DMS53 (cell line): ENCODE data around the gene WWOX.

Experiments used
- DNase-seq: peaks from one replicate; lab custom pipeline; 2025; lab: John Stamatoyannopoulos, UW

Gene WWOX

GRCh38 chr16:78946556-78946955 lies 847.1 kb downstream of the WWOX start:
- no peak for DNase-seq

GRCh38 chr16:78950768-78951167 lies 851.3 kb downstream of the WWOX start:
- no peak for DNase-seq

- no peak for DNase-seq
Measured at GRCh38 chr16:78952630-78953029, 853.2 kb downstream of the WWOX start.

- DNase-seq = no peak
Measured at GRCh38 chr16:78953526-78953925, 854.1 kb downstream of the WWOX start.

GRCh38 chr16:78955206-78955605 lies 855.8 kb downstream of the WWOX start:
- DNase-seq = no peak

GRCh38 chr16:78956859-78957258 lies 857.4 kb downstream of the WWOX start:
- no peak for DNase-seq

GRCh38 chr16:78957317-78958100 lies 858.1 kb downstream of the WWOX start:
- no peak for DNase-seq

- no peak for DNase-seq
Measured at GRCh38 chr16:78961464-78961863, 862.0 kb downstream of the WWOX start.

GRCh38 chr16:78962457-78962929 lies 863.0 kb downstream of the WWOX start:
- peak; percentile 44 for DNase-seq

GRCh38 chr16:78967948-78968347 lies 868.5 kb downstream of the WWOX start:
- no peak for DNase-seq

GRCh38 chr16:78969721-78970120 lies 870.3 kb downstream of the WWOX start:
- DNase-seq = no peak

- no peak for DNase-seq
Measured at GRCh38 chr16:78970650-78971049, 871.2 kb downstream of the WWOX start.

- DNase-seq = peak; percentile 63
Measured at GRCh38 chr16:78972006-78972405, 872.6 kb downstream of the WWOX start.

- peak; percentile 14 for DNase-seq
Measured at GRCh38 chr16:78972986-78973385, 873.5 kb downstream of the WWOX start.

- DNase-seq = no peak
Measured at GRCh38 chr16:78976212-78976611, 876.8 kb downstream of the WWOX start.

GRCh38 chr16:78980825-78981224 lies 881.4 kb downstream of the WWOX start:
- DNase-seq = no peak

- no peak for DNase-seq
Measured at GRCh38 chr16:78982096-78982744, 882.8 kb downstream of the WWOX start.

- peak; percentile 12 for DNase-seq
Measured at GRCh38 chr16:78984324-78984723, 884.9 kb downstream of the WWOX start.

- peak; percentile 50 for DNase-seq
Measured at GRCh38 chr16:78984887-78985464, 885.5 kb downstream of the WWOX start.

- no peak for DNase-seq
Measured at GRCh38 chr16:78985716-78986605, 886.5 kb downstream of the WWOX start.

GRCh38 chr16:78987666-78988065 lies 888.2 kb downstream of the WWOX start:
- no peak for DNase-seq

- peak; percentile 21 for DNase-seq
Measured at GRCh38 chr16:78988361-78988969, 889.0 kb downstream of the WWOX start.
